ENCODE data around the gene TMEM178B. TPM values are rescaled to one million over a fixed set of nuclear protein-coding genes. Genes with fewer than 3 reads are reported as not detected.

TMEM178B gene
- polyA plus RNA-seq, 2 of the 4 experiments (the other 2 are of a cell fraction), result 0.88 to 0.93 TPM

GRCh38 chr7:141320287-141320686 lies 246.4 kb downstream of the TMEM178B start:
- no peak for DNase-seq (ENCODE audit: low read depth in 1 of 2, low spot score in 1 of 2)
- H3K27ac ChIP-seq, result no peak overlapping the region
- WGBS (ENCODE audit: missing lambda C conversion rate), result 26% methylated on average over 3 of the region's 3 CpGs
- H3K4me2 ChIP-seq, result no peak overlapping the region
- FAIRE-seq, result no peak
- H3K4me3 ChIP-seq, result no peak overlapping the region
- H3K4me1 ChIP-seq, result no peaks in the 10 kb centered on the region
- TF ChIP-seq MYC (IDR thresholded peaks at IDR 0.05; ENCODE audit: borderline replicate concordance, low read length) (no peak), MAX (IDR thresholded peaks at IDR 0.05) (no peak), HOXA7 (CRISPR knock-in tag; IDR thresholded peaks at IDR 0.05) (no peak), KDM5A (IDR thresholded peaks at IDR 0.05) (no peak), ZSCAN20 (CRISPR knock-in tag; IDR thresholded peaks at IDR 0.05) (no peak), HOXB13 (CRISPR knock-in tag; IDR thresholded peaks at IDR 0.05; ENCODE audit: low read depth) (no peak), JUN (IDR thresholded peaks at IDR 0.05) (no peak), CHD2 (IDR thresholded peaks at IDR 0.05; ENCODE audit: low read length, partially characterized antibody) (no peak), EP300 (IDR thresholded peaks at IDR 0.05) (no peak), CEBPB (IDR thresholded peaks at IDR 0.05) (no peak), MAZ (IDR thresholded peaks at IDR 0.05; ENCODE audit: borderline replicate concordance, low read depth, low read length) (no peak), ZFP36 (IDR thresholded peaks at IDR 0.05; ENCODE audit: borderline replicate concordance, partially characterized antibody) (no peak), USF2 (IDR thresholded peaks at IDR 0.05) (no peak), EHF (CRISPR knock-in tag; IDR thresholded peaks at IDR 0.05) (no peak), ESRRA (IDR thresholded peaks at IDR 0.05; ENCODE audit: borderline replicate concordance, low read length) (no peak), KDM1A (IDR thresholded peaks at IDR 0.05; ENCODE audit: low read depth) (no peak)
- TF ChIP-seq, protein P1, sequence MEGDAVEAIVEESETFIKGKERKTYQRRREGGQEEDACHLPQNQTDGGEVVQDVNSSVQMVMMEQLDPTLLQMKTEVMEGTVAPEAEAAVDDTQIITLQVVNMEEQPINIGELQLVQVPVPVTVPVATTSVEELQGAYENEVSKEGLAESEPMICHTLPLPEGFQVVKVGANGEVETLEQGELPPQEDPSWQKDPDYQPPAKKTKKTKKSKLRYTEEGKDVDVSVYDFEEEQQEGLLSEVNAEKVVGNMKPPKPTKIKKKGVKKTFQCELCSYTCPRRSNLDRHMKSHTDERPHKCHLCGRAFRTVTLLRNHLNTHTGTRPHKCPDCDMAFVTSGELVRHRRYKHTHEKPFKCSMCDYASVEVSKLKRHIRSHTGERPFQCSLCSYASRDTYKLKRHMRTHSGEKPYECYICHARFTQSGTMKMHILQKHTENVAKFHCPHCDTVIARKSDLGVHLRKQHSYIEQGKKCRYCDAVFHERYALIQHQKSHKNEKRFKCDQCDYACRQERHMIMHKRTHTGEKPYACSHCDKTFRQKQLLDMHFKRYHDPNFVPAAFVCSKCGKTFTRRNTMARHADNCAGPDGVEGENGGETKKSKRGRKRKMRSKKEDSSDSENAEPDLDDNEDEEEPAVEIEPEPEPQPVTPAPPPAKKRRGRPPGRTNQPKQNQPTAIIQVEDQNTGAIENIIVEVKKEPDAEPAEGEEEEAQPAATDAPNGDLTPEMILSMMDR (IDR thresholded peaks at IDR 0.05), result no peak
- TF ChIP-seq, protein P2, sequence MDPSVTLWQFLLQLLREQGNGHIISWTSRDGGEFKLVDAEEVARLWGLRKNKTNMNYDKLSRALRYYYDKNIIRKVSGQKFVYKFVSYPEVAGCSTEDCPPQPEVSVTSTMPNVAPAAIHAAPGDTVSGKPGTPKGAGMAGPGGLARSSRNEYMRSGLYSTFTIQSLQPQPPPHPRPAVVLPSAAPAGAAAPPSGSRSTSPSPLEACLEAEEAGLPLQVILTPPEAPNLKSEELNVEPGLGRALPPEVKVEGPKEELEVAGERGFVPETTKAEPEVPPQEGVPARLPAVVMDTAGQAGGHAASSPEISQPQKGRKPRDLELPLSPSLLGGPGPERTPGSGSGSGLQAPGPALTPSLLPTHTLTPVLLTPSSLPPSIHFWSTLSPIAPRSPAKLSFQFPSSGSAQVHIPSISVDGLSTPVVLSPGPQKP (IDR thresholded peaks at IDR 0.05; ENCODE audit: low read depth, low read length), result no peak
- no peak for ATAC-seq
- ChIA-PET POLR2A (no interaction called here), CTCF (interaction anchor here (0.8 kb wide), 1 partner anchor 43 kb away, joined by 3 read pairs; no protein-coding TSS in a partner anchor)
- no peaks in the 10 kb centered on the region for H3K9me3 ChIP-seq

GRCh38 chr7:141322383-141322782 lies 248.5 kb downstream of the TMEM178B start:
- H3K4me1 ChIP-seq, result no peaks in the 10 kb centered on the region
- H3K4me3 ChIP-seq, result no peak overlapping the region
- WGBS (ENCODE audit: missing lambda C conversion rate), result 42% methylated on average over 6 of the region's 6 CpGs
- ChIA-PET POLR2A (no interaction called here), CTCF (no interaction called here)
- FAIRE-seq, result no peak
- no peaks in the 10 kb centered on the region for H3K9me3 ChIP-seq
- TF ChIP-seq PHF8 (IDR thresholded peaks at IDR 0.05; ENCODE audit: borderline replicate concordance, low read depth), result no peak
- no peak for TF ChIP-seq NFE2L2 (conservative IDR thresholded peaks at IDR 0.05; ENCODE audit: low read length)
- TF ChIP-seq HOXA7 (CRISPR knock-in tag; IDR thresholded peaks at IDR 0.05), result no peak
- no peak for TF ChIP-seq HMGXB4 (CRISPR knock-in tag; IDR thresholded peaks at IDR 0.05; ENCODE audit: borderline replicate concordance)
- no peak for TF ChIP-seq ZNF302 (CRISPR knock-in tag; IDR thresholded peaks at IDR 0.05)
- no peak for TF ChIP-seq POLR2AphosphoS2 (conservative IDR thresholded peaks at IDR 0.05; ENCODE audit: low read length)
- no peak for TF ChIP-seq ZC3H11A (IDR thresholded peaks at IDR 0.05)
- TF ChIP-seq EHMT2 (IDR thresholded peaks at IDR 0.05; ENCODE audit: low read depth), result no peak
- no peak for TF ChIP-seq EP300 (IDR thresholded peaks at IDR 0.05)
- TF ChIP-seq SREBF2 (IDR thresholded peaks at IDR 0.05), result no peak
- TF ChIP-seq RNF2 (IDR thresholded peaks at IDR 0.05; ENCODE audit: borderline replicate concordance, low read depth), result no peak
- TF ChIP-seq, protein P3, sequence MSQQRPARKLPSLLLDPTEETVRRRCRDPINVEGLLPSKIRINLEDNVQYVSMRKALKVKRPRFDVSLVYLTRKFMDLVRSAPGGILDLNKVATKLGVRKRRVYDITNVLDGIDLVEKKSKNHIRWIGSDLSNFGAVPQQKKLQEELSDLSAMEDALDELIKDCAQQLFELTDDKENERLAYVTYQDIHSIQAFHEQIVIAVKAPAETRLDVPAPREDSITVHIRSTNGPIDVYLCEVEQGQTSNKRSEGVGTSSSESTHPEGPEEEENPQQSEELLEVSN (IDR thresholded peaks at IDR 0.05; ENCODE audit: borderline replicate concordance, low read depth), result no peak
- TF ChIP-seq CHD2 (IDR thresholded peaks at IDR 0.05; ENCODE audit: low read length, partially characterized antibody), result no peak
- TF ChIP-seq TP53 (CRISPR knock-in tag; IDR thresholded peaks at IDR 0.05), result no peak
- no peak for TF ChIP-seq HEYL (CRISPR knock-in tag; IDR thresholded peaks at IDR 0.05)
- no peak for TF ChIP-seq CEBPB (IDR thresholded peaks at IDR 0.05)
- TF ChIP-seq NR3C1 (IDR thresholded peaks at IDR 0.05), result no peak
- no peak for DNase-seq (ENCODE audit: low read depth in 1 of 2, low spot score in 1 of 2)
- H3K4me2 ChIP-seq, result no peak overlapping the region
- no peak for ATAC-seq
- H3K27ac ChIP-seq, result no peak overlapping the region

All from A549 (cell line).